ENCODE results near the gene POP4. TPM values are rescaled to one million over a fixed set of nuclear protein-coding genes. Genes with fewer than 3 reads are reported as not detected.

Gene POP4
- total RNA-seq, 1 donor from 2014 or later = 49.4 TPM

- DNase-seq (ENCODE audit: low spot score) = no peak
- Mint-ChIP-seq H3K4me3 (ENCODE audit: unreplicated experiment) (no peak overlapping the region), H3K27me3 (ENCODE audit: low read depth) (peaks cover 25% of the 10 kb centered on the region), H3K4me1 (ENCODE audit: low read depth) (no peaks in the 10 kb centered on the region), H3K9me3 (ENCODE audit: low read depth) (no peaks in the 10 kb centered on the region), H3K27ac (ENCODE audit: unreplicated experiment) (no peak overlapping the region), H3K36me3 (ENCODE audit: low read depth) (no peaks in the 10 kb centered on the region)
- TF ChIP-seq, protein P1, sequence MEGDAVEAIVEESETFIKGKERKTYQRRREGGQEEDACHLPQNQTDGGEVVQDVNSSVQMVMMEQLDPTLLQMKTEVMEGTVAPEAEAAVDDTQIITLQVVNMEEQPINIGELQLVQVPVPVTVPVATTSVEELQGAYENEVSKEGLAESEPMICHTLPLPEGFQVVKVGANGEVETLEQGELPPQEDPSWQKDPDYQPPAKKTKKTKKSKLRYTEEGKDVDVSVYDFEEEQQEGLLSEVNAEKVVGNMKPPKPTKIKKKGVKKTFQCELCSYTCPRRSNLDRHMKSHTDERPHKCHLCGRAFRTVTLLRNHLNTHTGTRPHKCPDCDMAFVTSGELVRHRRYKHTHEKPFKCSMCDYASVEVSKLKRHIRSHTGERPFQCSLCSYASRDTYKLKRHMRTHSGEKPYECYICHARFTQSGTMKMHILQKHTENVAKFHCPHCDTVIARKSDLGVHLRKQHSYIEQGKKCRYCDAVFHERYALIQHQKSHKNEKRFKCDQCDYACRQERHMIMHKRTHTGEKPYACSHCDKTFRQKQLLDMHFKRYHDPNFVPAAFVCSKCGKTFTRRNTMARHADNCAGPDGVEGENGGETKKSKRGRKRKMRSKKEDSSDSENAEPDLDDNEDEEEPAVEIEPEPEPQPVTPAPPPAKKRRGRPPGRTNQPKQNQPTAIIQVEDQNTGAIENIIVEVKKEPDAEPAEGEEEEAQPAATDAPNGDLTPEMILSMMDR (IDR thresholded peaks at IDR 0.05) = no peak
Observed at GRCh38 chr19:29567366-29567915, 38.6 kb upstream of the POP4 start.

DNA sequence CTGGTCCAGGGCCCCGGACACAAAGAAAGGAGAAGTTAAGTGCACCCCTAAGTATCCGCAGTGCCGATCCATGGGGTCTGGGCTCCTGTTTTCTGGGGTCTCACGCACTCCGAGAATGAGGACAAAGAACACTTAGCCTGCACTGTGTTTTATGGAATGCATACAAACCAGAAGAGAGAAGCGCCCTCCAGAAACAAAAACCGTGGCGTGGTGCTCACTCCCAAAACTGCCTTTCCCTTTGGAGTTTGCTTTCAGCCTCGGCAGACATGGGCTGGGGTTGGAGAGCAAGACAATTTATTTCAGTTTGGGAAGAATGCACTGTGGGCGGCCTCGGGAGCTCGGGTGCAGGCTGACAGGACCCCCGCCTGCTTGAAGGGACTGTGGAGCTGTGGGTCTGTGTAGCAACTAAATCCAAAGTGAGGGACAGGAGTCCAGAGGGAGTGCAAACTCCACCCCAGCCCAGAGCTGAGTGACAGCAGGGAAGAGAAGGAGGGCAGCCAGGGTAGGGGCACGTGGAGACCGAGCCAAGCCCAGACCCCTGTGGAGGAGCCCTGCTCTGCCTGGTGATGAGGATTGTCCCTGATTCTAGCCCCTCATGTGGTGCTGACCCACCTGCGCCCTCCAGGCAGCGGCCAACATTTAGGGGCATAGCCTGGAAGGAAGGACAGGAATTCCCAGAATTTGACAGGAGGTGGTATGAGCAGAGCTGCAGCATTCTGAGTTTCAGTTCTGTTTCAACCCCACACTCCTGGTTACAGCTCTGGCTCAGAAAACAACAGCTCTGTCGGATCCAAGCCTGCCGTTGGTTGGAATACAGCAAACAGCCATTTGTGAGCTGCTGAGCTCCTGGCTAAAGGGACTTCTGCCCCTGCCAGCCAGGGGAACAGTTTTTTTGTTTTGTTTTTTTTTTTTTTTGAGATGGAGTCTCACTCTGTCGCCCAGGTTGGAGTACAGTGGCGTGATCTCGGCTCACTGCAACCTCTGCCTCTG, 37.8 kb upstream of the POP4 start:
- H3K4me1 Mint-ChIP-seq (ENCODE audit: low read depth) = no peaks in the 10 kb centered on the region
- H3K9me3 Mint-ChIP-seq (ENCODE audit: low read depth) = no peaks in the 10 kb centered on the region
- H3K36me3 Mint-ChIP-seq (ENCODE audit: low read depth) = no peaks in the 10 kb centered on the region
- no peak for DNase-seq (ENCODE audit: low spot score)
- H3K4me3 Mint-ChIP-seq (ENCODE audit: unreplicated experiment) = no peak overlapping the region
- TF ChIP-seq, protein P1 (IDR thresholded peaks at IDR 0.05) = no peak
- H3K27ac Mint-ChIP-seq (ENCODE audit: unreplicated experiment) = peak overlapping the region; percentile 41
- peaks cover 28% of the 10 kb centered on the region for H3K27me3 Mint-ChIP-seq (ENCODE audit: low read depth)

DNA sequence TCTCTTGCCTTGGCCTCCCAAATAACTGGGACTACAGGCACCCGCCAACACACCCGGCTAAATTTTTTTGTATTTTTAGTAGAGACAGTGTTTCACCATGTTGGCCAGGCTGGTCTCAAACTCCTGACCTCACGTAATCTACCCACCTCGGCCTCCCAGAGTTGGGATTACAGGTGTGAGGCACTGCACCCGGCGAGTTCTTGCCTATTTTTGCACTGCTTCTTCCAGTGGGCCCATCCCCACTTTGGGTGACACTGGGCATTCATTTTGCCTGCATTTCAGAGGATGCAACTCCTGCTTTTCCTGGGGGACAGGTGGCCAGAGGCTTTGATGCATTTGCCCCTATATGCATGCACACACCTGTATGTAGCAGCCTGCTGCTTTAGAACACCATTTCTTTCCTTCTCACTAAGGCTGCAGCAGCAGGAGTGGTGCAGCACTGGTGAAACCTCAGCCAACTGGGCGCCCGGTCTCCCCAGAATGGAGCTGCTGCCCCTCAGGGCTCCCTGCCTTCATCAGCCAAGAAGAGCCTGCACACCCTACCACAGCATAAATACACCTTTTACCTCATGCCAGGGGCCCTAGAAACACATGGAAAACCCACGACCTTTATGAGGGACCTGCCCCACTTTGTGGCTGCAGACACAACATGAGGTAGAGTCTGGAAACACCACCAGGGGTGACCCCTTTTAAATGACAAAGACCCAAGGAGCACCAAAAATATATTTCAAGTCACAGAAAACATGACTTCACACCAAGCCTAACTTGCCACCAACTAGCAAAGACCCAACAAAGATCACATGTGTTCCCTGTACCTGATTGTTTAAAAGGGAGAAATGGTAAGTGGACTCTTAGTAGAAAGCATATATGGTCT, 36.8 kb upstream of the POP4 start:
- no peaks in the 10 kb centered on the region for H3K9me3 Mint-ChIP-seq (ENCODE audit: low read depth)

DNA sequence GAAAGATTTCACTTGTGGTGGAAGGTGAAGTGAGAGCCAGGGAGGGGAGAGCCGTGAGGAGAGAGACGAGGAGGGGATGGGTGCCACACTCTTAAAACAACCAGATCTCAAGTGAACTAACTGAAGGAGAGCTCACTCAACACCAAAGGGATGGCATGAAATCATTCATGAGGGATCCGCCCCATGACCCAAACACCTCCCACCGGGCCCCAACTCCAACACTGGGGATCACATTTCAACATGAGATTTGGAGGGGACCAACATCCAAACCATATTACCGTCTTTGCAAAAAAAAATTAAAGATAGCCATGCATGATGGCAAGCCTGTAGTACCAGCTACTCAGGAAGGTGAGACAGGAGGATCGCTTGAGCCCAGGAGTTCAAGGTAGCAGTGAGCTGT, 34.9 kb upstream of the POP4 start:
- no peak for DNase-seq (ENCODE audit: low spot score)
- H3K27ac Mint-ChIP-seq (ENCODE audit: unreplicated experiment) = no peak overlapping the region
- H3K36me3 Mint-ChIP-seq (ENCODE audit: low read depth) = no peaks in the 10 kb centered on the region
- H3K4me3 Mint-ChIP-seq (ENCODE audit: unreplicated experiment) = no peak overlapping the region
- H3K4me1 Mint-ChIP-seq (ENCODE audit: low read depth) = no peaks in the 10 kb centered on the region
- H3K9me3 Mint-ChIP-seq (ENCODE audit: low read depth) = no peaks in the 10 kb centered on the region
- H3K27me3 Mint-ChIP-seq (ENCODE audit: low read depth) = peaks cover 32% of the 10 kb centered on the region
- TF ChIP-seq, protein P1 (IDR thresholded peaks at IDR 0.05) = no peak

More for the DNA sequence above, 36.8 kb upstream of the POP4 start:
- no peaks in the 10 kb centered on the region for H3K4me1 Mint-ChIP-seq (ENCODE audit: low read depth)
- TF ChIP-seq, protein P1 (IDR thresholded peaks at IDR 0.05) = no peak
- H3K27me3 Mint-ChIP-seq (ENCODE audit: low read depth) = peaks cover 31% of the 10 kb centered on the region
- DNase-seq (ENCODE audit: low spot score) = no peak
- H3K4me3 Mint-ChIP-seq (ENCODE audit: unreplicated experiment) = no peak overlapping the region
- no peak overlapping the region for H3K27ac Mint-ChIP-seq (ENCODE audit: unreplicated experiment)
- H3K36me3 Mint-ChIP-seq (ENCODE audit: low read depth) = no peaks in the 10 kb centered on the region

GRCh38 chr19:29573486-29573885, 32.6 kb upstream of the POP4 start:
- no peaks in the 10 kb centered on the region for H3K9me3 Mint-ChIP-seq (ENCODE audit: low read depth)
- H3K4me3 Mint-ChIP-seq (ENCODE audit: unreplicated experiment) = no peak overlapping the region
- no peak for DNase-seq (ENCODE audit: low spot score)
- no peak overlapping the region for H3K27ac Mint-ChIP-seq (ENCODE audit: unreplicated experiment)
- no peaks in the 10 kb centered on the region for H3K36me3 Mint-ChIP-seq (ENCODE audit: low read depth)
- no peaks in the 10 kb centered on the region for H3K4me1 Mint-ChIP-seq (ENCODE audit: low read depth)
- peaks cover 47% of the 10 kb centered on the region for H3K27me3 Mint-ChIP-seq (ENCODE audit: low read depth)
- TF ChIP-seq, protein P1 (IDR thresholded peaks at IDR 0.05) = no peak

Data from chondrocyte (in vitro differentiated cells).